ENCODE data around the gene ZFAND6.

DNA sequence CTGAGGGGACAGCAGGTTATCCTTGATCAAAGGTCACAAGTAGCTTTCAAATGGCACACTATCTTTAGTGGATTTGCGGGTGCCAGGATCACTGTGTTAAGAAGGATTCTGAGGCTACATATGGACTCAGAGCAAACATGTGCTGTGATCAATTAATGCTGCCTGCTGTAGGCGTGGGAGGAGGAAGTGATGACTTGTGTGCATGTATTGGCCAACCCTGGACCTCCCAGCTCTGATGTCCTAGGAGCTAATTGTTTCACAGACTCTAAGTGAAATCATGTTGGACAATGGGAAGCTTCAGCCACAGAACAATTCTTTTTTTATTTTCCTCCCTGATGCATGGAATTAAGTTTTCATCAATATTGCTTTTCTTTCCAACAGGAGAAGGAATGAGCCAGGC lies 117.7 kb downstream of the ZFAND6 start:
- TF ChIP-seq CTCF (conservative IDR thresholded peaks at IDR 0.05 in 1 of 2, IDR thresholded peaks at IDR 0.05 in 1 of 2; ENCODE audit: extremely low read depth in 1 of 2, insufficient read depth in 1 of 2, low read depth in 1 of 2, low read length in 2 of 2): no peak
- TF ChIP-seq EZH2 (IDR thresholded peaks at IDR 0.05; ENCODE audit: borderline replicate concordance, low read length): no peak

All from mammary epithelial cell (primary cell).